DND-41 (cell line): ENCODE measurements around the gene OR1K1.

Source experiments
- ATAC-seq: fragments of 200-7000 bp; cut with Tn5 transposase; 3 replicates; pipeline ENCODE4 v1.9.1; 2021; ENCODE audit warnings: low read depth; ENCODE audit not compliant: insufficient read depth
- DNase-seq: peaks from one replicate; pipeline ENCODE4 v3.0.0-alpha.2; 2020
- H2AFZ ChIP-seq: 2 replicates; pipeline ENCODE4 v1.6.0; 2012; ENCODE audit warnings: low read depth, low read length
- H3K27ac ChIP-seq: 2 replicates; pipeline ENCODE4 v1.5.1; 2012; ENCODE audit warnings: low read length, inconsistent platforms
- H3K27me3 ChIP-seq: fragments of 200-600 bp; sonication (generic); 2 replicates; pipeline ENCODE4 v1.6.0; 2012; ENCODE audit warnings: low read length, mild to moderate bottlenecking, inconsistent platforms; ENCODE audit not compliant: insufficient read depth, poor library complexity
- H3K36me3 ChIP-seq: 2 replicates; pipeline ENCODE4 v1.5.1; 2012; ENCODE audit warnings: low read length, inconsistent platforms; ENCODE audit not compliant: insufficient read depth
- H3K4me1 ChIP-seq: 2 replicates; pipeline ENCODE4 v1.5.1; 2012; ENCODE audit warnings: mild to moderate bottlenecking, low read length; ENCODE audit not compliant: insufficient read depth
- H3K4me2 ChIP-seq: 2 replicates; pipeline ENCODE4 v1.6.0; 2012; ENCODE audit warnings: mild to moderate bottlenecking, moderate library complexity, low read length, inconsistent platforms; ENCODE audit not compliant: insufficient read depth
- H3K4me3 ChIP-seq, 2 experiments: fragments of 200-600 bp in 1 of 2; shearing (Covaris generic) in 1 of 2; 2 replicates each; pipeline ENCODE4 v1.5.1; 2012 to 2016; ENCODE audit warnings: inconsistent platforms in 2 of 2, low read length in 2 of 2, mild to moderate bottlenecking in 2 of 2, low read depth in 1 of 2, moderate library complexity in 1 of 2
- H3K79me2 ChIP-seq: 2 replicates; pipeline ENCODE4 v1.6.0; 2012; ENCODE audit warnings: low read length, inconsistent platforms; ENCODE audit not compliant: insufficient read depth
- H3K9ac ChIP-seq: 2 replicates; pipeline ENCODE4 v1.6.0; 2012; ENCODE audit warnings: low read depth, mild to moderate bottlenecking, inconsistent platforms, low read length, moderate library complexity
- H3K9me3 ChIP-seq: 2 replicates; pipeline ENCODE4 v1.5.1; 2012; ENCODE audit warnings: low read length, moderate library complexity, mild to moderate bottlenecking, inconsistent platforms; ENCODE audit not compliant: insufficient read depth, severe bottlenecking
- H4K20me1 ChIP-seq: 2 replicates; pipeline ENCODE4 v1.6.0; 2012; ENCODE audit warnings: low read length; ENCODE audit not compliant: insufficient read depth
- CTCF ChIP-seq: IDR thresholded peaks from 2 replicates; pipeline ENCODE4 v1.5.1; 2012; ENCODE audit warnings: borderline replicate concordance, low read length, moderate library complexity, mild to moderate bottlenecking; ENCODE audit not compliant: poor library complexity, severe bottlenecking; ENCODE audit errors: extremely low read depth
- EZH2 ChIP-seq: IDR thresholded peaks from 3 replicates; pipeline ENCODE4 v1.6.1; 2012; ENCODE audit warnings: borderline replicate concordance, low read depth, mild to moderate bottlenecking, moderate library complexity, low read length, inconsistent platforms; ENCODE audit not compliant: severe bottlenecking

Gene OR1K1

DNA sequence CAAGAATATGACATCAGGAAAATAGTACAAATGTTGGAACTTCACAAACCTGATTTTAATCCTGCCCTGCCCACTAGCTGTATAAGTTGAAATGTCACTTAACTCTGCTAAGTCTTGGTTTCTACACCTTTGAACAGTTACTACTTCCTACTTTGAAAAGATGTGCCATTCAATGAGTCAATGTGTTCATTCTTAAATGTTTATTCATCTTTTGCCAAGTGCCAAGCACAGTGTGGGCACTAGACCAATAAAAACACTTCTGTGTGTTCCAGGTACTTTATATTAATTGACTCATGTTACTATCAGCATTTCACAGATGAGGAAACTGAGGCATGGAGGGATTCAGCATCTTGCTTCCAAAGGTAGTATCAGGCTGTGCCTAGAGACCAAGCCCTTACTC is 15.6 kb downstream of the OR1K1 start:
- H3K27me3 ChIP-seq: no peaks in the 10 kb centered on the region
- no peak overlapping the region for H3K4me2 ChIP-seq
- H3K79me2 ChIP-seq: no peaks in the 10 kb centered on the region
- H4K20me1 ChIP-seq: no peaks in the 10 kb centered on the region
- H3K9ac ChIP-seq: no peak overlapping the region
- peaks cover 29% of the 10 kb centered on the region for H3K36me3 ChIP-seq
- no peak overlapping the region for H3K27ac ChIP-seq
- H3K4me1 ChIP-seq: no peaks in the 10 kb centered on the region
- H3K9me3 ChIP-seq: no peaks in the 10 kb centered on the region
- ATAC-seq (no peak), DNase-seq (no peak)
- no peak overlapping the region for H2AFZ ChIP-seq
- H3K4me3 ChIP-seq: no peak overlapping the region
- TF ChIP-seq CTCF (no peak), EZH2 (no peak)

DNA sequence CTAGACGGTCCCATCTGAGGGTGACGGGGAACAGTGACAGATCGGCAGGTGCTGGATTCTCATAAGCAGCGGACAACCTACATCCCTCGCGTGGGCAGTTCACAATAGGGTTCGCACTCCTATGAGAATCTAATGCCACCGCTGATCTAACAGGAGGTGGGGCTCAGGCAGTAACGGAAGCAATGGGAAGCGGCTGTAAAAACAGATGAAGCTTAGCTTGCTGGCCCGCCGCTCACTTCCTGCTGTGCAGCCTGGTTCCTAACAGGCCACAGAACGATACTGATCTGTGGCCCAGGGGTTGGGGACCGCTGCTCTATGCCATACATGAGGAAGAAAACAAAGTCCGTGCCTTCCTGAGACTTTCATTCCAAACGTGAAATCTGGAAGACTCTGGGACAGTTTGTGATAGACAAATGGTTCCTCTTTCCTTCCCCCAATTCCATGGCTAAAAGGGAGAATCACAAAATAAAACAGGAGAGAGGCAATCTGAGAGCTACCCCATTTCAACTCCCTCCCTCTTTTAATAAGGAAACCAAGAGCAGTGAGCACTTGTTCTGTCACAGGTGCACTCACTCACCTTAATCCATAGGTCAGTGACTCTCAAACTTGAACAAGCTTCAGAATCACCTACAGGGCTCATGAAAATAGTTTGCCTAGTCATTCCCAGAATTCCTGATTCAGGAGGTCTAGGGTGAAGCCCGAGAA is 16.4 kb downstream of the OR1K1 start:
- Histone ChIP-seq H3K79me2 (no peaks in the 10 kb centered on the region), H3K4me3 (no peak overlapping the region), H3K9me3 (no peaks in the 10 kb centered on the region), H3K4me2 (no peak overlapping the region), H3K9ac (no peak overlapping the region), H2AFZ (no peak overlapping the region), H4K20me1 (no peaks in the 10 kb centered on the region), H3K27ac (no peak overlapping the region), H3K36me3 (peaks cover 34% of the 10 kb centered on the region), H3K27me3 (no peaks in the 10 kb centered on the region), H3K4me1 (no peaks in the 10 kb centered on the region)
- DNase-seq: no peak
- TF ChIP-seq EZH2: no peak
- no peak for TF ChIP-seq CTCF
- no peak for ATAC-seq

GRCh38 chr9:122819326-122819725 is 19.4 kb downstream of the OR1K1 start:
- Histone ChIP-seq H4K20me1 (peaks cover 5% of the 10 kb centered on the region; the same call in 1 of the 2 replicates), H3K36me3 (peaks cover 57% of the 10 kb centered on the region), H3K79me2 (peaks cover 5% of the 10 kb centered on the region), H3K9me3 (no peaks in the 10 kb centered on the region), H3K27me3 (no peaks in the 10 kb centered on the region), H3K4me1 (no peaks in the 10 kb centered on the region), H3K9ac (no peak overlapping the region), H2AFZ (no peak overlapping the region), H3K4me2 (no peak overlapping the region), H3K27ac (no peak overlapping the region), H3K4me3 (no peak overlapping the region)
- TF ChIP-seq EZH2 (no peak), CTCF (no peak)
- DNase-seq (no peak), ATAC-seq (no peak)
